HK-2 (cell line): ENCODE data around the gene G6PC1.

Experiments
- DNase-seq: peaks from one replicate; pipeline ENCODE4 v3.0.0-alpha.2; 2018; ENCODE audit not compliant: unreplicated experiment

G6PC1 gene

GRCh38 chr17:42937712-42938596, 37.4 kb downstream of the G6PC1 start:
- DNase-seq, result peak; percentile 34

- no peak for DNase-seq
Observed at GRCh38 chr17:42944211-42944610, 43.6 kb downstream of the G6PC1 start.

GRCh38 chr17:42946812-42947211, 46.2 kb downstream of the G6PC1 start:
- DNase-seq, result no peak

- no peak for DNase-seq
Observed at GRCh38 chr17:42950044-42950783, 49.6 kb downstream of the G6PC1 start.
